K562 (cell line): Measurements from ENCODE around the gene EFCAB12. TPM values are rescaled to one million over a fixed set of nuclear protein-coding genes. Genes with fewer than 3 reads are reported as not detected.

Source experiments
- BCL6 ChIP-seq: fragments of 250-450 bp; sonication (Bioruptor Pico); IDR thresholded peaks from 2 replicates; pipeline ENCODE4 v1.4.0; 2020
- CLOCK ChIP-seq: fragments of 250-450 bp; sonication (Bioruptor Pico); IDR thresholded peaks from 2 replicates; pipeline ENCODE4 v1.4.0; 2020; ENCODE audit warnings: mild to moderate bottlenecking, moderate library complexity, borderline replicate concordance
- GMEB1 ChIP-seq: fragments of 250-450 bp; sonication (Bioruptor Pico); IDR thresholded peaks from 2 replicates; pipeline ENCODE4 v1.4.0; 2020; ENCODE audit warnings: mild to moderate bottlenecking
- ILF3 ChIP-seq: fragments of 450-650 bp; IDR thresholded peaks from 2 replicates; pipeline ENCODE4 v1.6.1; 2018; ENCODE audit warnings: antibody characterized with exemption, mild to moderate bottlenecking, moderate library complexity, borderline replicate concordance
- KDM5B ChIP-seq: fragments of 200-600 bp; sonication (generic); IDR thresholded peaks from 2 replicates; pipeline ENCODE4 v1.6.1; 2012; ENCODE audit warnings: low read depth, mild to moderate bottlenecking, moderate library complexity, low read length, control low read depth, inconsistent platforms; ENCODE audit not compliant: insufficient replicate concordance
- NFATC3 ChIP-seq: fragments of 450-650 bp; IDR thresholded peaks from 2 replicates; pipeline ENCODE4 v1.6.1; 2017; ENCODE audit warnings: mild to moderate bottlenecking
- REST ChIP-seq, 2 experiments: fragments of 450-650 bp; formaldehyde crosslinking in 1 of 2; IDR thresholded peaks; 2 replicates each; pipeline versions ENCODE4 v1.4.0 to v1.6.1; 2014 to 2020; ENCODE audit warnings: mild to moderate bottlenecking in 2 of 2, borderline replicate concordance in 1 of 2, low read depth in 1 of 2
- TCF7L2 ChIP-seq: fragments of 150-350 bp; IDR thresholded peaks from 2 replicates; pipeline ENCODE4 v1.6.1; 2016; ENCODE audit warnings: low read depth, mild to moderate bottlenecking, low read length, moderate library complexity
- ZC3H11A ChIP-seq: IDR thresholded peaks from 2 replicates; pipeline ENCODE4 v1.6.1; 2012; ENCODE audit warnings: low read depth, low read length, improper control_type of control experiment
- ZC3H4 ChIP-seq: sonication (generic); formaldehyde crosslinking; IDR thresholded peaks from 2 replicates; pipeline ENCODE4 v1.9.0; 2021; ENCODE audit warnings: missing genetic modification reagents, borderline replicate concordance
- ZNF134 ChIP-seq: fragments of 250-450 bp; sonication (Bioruptor Pico); conservative IDR thresholded peaks from 2 replicates; pipeline ENCODE4 v1.4.0; 2020
- ZNF695 ChIP-seq: fragments of 450-650 bp; formaldehyde crosslinking; IDR thresholded peaks from 2 replicates; pipeline ENCODE4 v1.4.0; 2020; ENCODE audit warnings: mild to moderate bottlenecking, moderate library complexity
- ZNF76 ChIP-seq: fragments of 250-450 bp; sonication (Bioruptor Pico); IDR thresholded peaks from 2 replicates; pipeline ENCODE4 v1.4.0; 2020; ENCODE audit warnings: mild to moderate bottlenecking, moderate library complexity, borderline replicate concordance
- polyA plus RNA-seq, 8 experiments: library from polyadenylated mRNA; depleted of rRNA in 4 of 8; stranded (reverse) in 5 of 8; unstranded in 3 of 8; fragments of >200 nt; fragmentation: Nextera tagmentation in 2 of 8; fragmentation: Illumina TruSeq in 1 of 8; extraction: Ambion mirVana in 2 of 8; extraction: Trizol in 1 of 8; gene quantifications; 2 replicates each; pipeline versions ENCODE4 v1.2.1 to v1.2.3, GENCODE V29; 2011 to 2014; ENCODE audit warnings: inconsistent platforms in 1 of 8, missing spikeins in 1 of 8
- total RNA-seq, 7 experiments: library from RNA; depleted of rRNA in 6 of 7; stranded (reverse); fragments of >200 nt in 6 of 7; fragmentation: Illumina TruSeq in 2 of 7; extraction: Trizol in 2 of 7; gene quantifications; 2 replicates each; pipeline versions ENCODE4 v1.2.1 to v1.2.3, GENCODE V29; 2011 to 2021; ENCODE audit warnings: low replicate concordance in 1 of 7

The EFCAB12 gene
- total and polyA plus RNA-seq, 9 of the 15 experiments (the other 6 are each of a cell fraction or from before 2014, with no cell fraction given): 0.08 to 0.95 (median 0.56) TPM; not detected in 1

- TF ChIP-seq TCF7L2 (no peak), REST (IDR thresholded peaks at IDR 0.05; ENCODE audit: borderline replicate concordance) (no peak), REST (CRISPR knock-in tag; IDR thresholded peaks at IDR 0.05; ENCODE audit: low read depth) (no peak), ZC3H4 (CRISPR knock-in tag) (no peak), ZC3H11A (no peak), NFATC3 (no peak), ZNF76 (CRISPR knock-in tag) (no peak), ZNF134 (CRISPR knock-in tag) (no peak), ZNF695 (CRISPR knock-in tag) (no peak), CLOCK (CRISPR knock-in tag) (no peak), KDM5B (no peak), GMEB1 (no peak), BCL6 (CRISPR knock-in tag) (no peak), ILF3 (no peak)
Measured at GRCh38 chr3:129439226-129439816, 10.9 kb upstream of the EFCAB12 start (continued).
